Measurements from ENCODE around the gene ASCL3.
"Not testable (repeated sequence)": the region's sequence is repeated elsewhere in the genome, so short reads cannot be mapped to it uniquely, and the experiment has no call there.

The ASCL3 gene

GRCh38 chr11:8947230-8947943 is 4.6 kb upstream of the ASCL3 start:
- no peak for DNase-seq (ENCODE audit: low spot score)

- no peak for DNase-seq (ENCODE audit: low spot score)
Measured at GRCh38 chr11:8941341-8942103, 1.3 kb downstream of the ASCL3 start.

- no peak for DNase-seq (ENCODE audit: low spot score)
Measured at GRCh38 chr11:8937659-8938058, 5.2 kb downstream of the ASCL3 start.

- no peak for DNase-seq (ENCODE audit: low spot score)
Measured at GRCh38 chr11:8937159-8937558, 5.7 kb downstream of the ASCL3 start.

GRCh38 chr11:8935789-8936188 is 7.0 kb downstream of the ASCL3 start:
- DNase-seq (ENCODE audit: low spot score) = not testable (repeated sequence)

- DNase-seq (ENCODE audit: low spot score) = no peak
Measured at GRCh38 chr11:8934742-8935488, 7.9 kb downstream of the ASCL3 start.

GRCh38 chr11:8933931-8934330 is 8.9 kb downstream of the ASCL3 start:
- DNase-seq (ENCODE audit: low spot score) = no peak

GRCh38 chr11:8932564-8933180 is 10.1 kb downstream of the ASCL3 start, which contains the start of gene C11orf16:
Gene C11orf16 (minus strand): TSS chr11:8932947. CDS start chr11:8932308, 639 bp downstream.
- DNase-seq (ENCODE audit: low spot score) = no peak

GRCh38 chr11:8930456-8931175 is 12.2 kb downstream of the ASCL3 start:
- DNase-seq (ENCODE audit: low spot score) = no peak

GRCh38 chr11:8928981-8929615 is 13.7 kb downstream of the ASCL3 start:
- no peak for DNase-seq (ENCODE audit: low spot score)

GRCh38 chr11:8928205-8928604 is 14.6 kb downstream of the ASCL3 start:
- no peak for DNase-seq (ENCODE audit: low spot score)

GRCh38 chr11:8927233-8927632 is 15.6 kb downstream of the ASCL3 start:
- no peak for DNase-seq (ENCODE audit: low spot score)

- DNase-seq (ENCODE audit: low spot score) = no peak
Measured at GRCh38 chr11:8926236-8926635, 16.6 kb downstream of the ASCL3 start.

- no peak for DNase-seq (ENCODE audit: low spot score)
Measured at GRCh38 chr11:8925711-8926110, 17.1 kb downstream of the ASCL3 start.

GRCh38 chr11:8922691-8923090 is 20.1 kb downstream of the ASCL3 start:
- no peak for DNase-seq (ENCODE audit: low spot score)

- DNase-seq (ENCODE audit: low spot score) = no peak
Measured at GRCh38 chr11:8917157-8917825, 25.5 kb downstream of the ASCL3 start.

- no peak for DNase-seq (ENCODE audit: low spot score)
Measured at GRCh38 chr11:8914661-8915018, 28.2 kb downstream of the ASCL3 start.

GRCh38 chr11:8913961-8914660 is 28.7 kb downstream of the ASCL3 start:
- DNase-seq (ENCODE audit: low spot score) = peak; percentile 70

GRCh38 chr11:8911029-8911823 is 31.6 kb downstream of the ASCL3 start, which contains the start of gene AKIP1:
Gene AKIP1 (plus strand): TSS chr11:8911189. CDS start chr11:8911450, 261 bp downstream.
- DNase-seq (ENCODE audit: low spot score) = peak; percentile 97

All from D341Med (cell line).